Measurements from ENCODE around the gene SERPINB12.

Gene SERPINB12

DNA sequence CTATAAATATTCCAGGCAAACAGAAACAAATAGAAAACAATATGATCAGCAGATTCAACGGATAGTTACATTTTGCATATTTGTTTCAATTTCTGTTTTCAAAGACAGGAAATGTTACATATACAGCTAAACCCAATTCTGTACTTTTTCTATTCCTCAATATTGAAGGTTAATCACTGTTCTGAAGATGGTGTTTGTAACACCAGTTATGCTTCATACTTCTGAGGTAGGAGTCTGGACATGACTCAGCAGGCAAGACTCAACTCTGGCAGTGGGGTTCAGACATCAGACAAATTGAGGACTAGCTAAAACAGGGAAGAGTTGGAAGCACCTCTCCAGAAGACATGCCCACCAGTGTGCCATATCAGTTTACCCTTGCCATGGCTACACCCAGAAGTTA is 61.6 kb downstream of the SERPINB12 start:
- no peak for DNase-seq (ENCODE audit: low read depth)

DNA sequence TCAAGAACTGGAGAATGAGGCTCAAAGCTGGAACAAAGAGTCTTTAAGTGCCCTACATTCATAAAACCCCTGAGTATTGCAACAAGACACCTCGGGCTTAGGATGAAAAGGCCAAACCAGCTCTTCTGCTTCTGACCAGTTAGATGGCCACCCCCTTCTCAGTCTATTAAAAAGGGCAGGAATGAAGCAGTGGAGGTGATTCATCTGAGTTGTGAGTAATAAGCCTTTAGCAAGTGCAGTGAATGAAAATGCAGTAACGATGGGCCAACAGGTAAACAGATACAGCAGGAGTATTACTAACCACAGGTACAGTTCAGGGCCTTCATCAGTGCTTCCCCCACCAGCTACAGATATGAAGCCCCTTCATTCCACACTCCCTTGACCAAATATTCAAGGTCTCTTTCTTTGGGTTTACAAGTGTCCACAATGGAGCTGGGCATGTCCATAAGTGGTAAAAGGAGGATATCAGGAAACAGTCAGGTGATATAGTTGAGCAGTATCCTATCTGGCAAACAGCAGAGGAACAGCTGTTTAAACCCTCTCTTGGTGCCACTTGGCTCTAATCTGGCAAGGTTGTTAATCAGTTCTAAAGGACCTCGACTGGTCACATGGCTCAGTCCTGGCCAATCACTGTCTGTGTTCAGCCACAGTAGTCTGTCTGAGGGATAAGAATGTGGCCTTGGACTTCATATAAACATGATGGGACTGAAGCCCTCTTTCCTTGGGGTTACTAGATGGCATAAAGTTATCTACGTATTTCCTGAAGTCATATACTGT is 62.8 kb downstream of the SERPINB12 start:
- no peak for DNase-seq (ENCODE audit: low read depth)

DNA sequence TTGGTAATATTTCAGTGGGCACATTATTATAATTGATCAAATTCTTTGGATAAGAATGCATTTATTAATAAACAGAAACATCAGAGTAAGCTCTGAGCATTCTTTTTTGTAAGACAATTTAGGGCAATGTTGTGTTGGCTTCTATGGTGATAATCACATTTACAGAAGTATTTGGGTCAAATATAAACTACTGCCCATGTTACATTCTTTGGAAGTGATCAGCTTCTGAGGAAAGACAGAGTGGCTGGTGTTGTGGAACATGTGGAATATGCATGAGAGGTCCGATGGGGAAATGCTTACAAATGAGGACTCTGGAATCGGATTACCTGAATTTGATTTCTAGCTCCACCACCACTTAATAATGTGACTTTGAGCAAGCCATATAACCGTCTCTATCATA is 64.4 kb downstream of the SERPINB12 start:
- DNase-seq (ENCODE audit: low read depth), result no peak

DNA sequence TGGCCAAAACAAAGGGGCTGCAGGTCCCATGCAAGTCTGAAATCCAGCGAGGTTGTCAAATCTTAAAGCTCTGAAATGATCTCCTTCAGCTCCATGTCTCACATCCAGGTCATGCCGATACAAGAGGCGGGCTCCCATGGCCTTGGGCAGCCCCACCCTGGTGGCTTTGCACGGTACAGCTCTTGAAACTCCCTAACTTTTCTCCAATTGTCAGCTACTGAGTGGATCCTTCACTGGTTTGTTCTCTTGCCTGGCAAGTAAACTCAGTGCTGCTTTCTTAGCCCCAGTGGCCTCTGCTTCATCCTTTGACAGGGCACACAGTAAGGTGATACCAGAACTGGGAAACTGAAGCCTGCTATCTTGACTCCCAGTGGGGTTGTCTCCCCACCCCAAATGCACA is 71.3 kb downstream of the SERPINB12 start:
- DNase-seq (ENCODE audit: low read depth), result no peak

DNA sequence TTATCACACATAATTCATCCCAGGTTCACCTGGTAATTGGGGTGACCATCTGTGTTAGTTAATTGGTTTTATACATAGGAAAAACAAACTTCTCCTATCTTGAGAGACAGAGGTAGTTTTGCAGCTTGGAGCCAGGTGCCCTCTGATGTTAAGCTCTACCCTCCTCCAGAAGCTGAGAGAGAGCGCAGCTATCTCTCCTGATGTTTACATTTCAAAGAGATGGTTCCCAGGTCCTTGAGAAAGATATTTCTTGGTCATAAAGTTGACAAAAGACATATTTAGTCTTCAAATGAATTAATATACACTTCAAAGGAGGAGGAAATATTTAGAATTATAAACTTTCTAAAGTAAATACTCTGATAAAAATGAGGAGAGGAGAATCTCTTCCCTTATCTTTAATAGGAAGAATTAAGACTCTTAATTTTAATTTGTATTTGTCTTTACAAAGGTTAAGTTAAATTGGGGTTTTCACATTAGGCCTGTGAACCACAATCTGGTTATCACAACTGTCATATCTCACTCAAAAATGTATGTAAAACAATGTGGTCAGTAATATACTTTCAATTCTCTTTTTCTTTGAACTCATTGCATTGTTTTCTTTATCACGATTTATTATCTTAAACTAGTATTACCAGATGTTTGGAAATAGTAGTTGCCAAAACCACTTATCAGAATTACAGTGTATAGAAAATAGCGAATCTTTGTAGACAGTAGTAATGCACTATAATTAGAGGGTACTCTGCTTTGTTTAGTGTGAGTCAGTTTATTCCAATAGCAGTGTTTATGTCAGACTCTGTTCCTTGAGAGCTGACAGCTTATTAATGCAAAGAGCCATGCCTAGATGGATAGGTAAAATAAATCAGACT is 75.1 kb downstream of the SERPINB12 start:
- DNase-seq (ENCODE audit: low read depth), result no peak

DNA sequence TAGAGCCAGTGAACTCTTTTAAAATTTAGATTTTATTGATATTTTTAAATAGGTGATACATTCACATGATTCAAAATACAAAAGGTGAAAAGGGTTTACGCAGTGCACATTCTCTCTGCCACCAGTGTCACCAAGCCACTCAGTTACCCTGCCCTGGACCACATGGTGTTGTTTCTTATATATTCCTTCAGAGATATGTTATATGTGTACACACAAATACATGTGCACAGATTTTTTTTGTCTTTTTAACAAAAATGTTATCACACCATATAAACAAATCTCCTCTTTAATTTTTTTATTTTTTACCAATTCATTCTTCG is 75.7 kb downstream of the SERPINB12 start:
- no peak for DNase-seq (ENCODE audit: low read depth)
